CD14-positive monocyte (primary cell): ENCODE results near the gene LEO1. TPM values are rescaled to one million over a fixed set of nuclear protein-coding genes. Genes with fewer than 3 reads are reported as not detected.

ENCODE experiments used
- DNase-seq, 3 donors: peaks; one replicate each; pipeline ENCODE4 v3.0.0-alpha.2; 2011 to 2022
- H2AFZ ChIP-seq: 2 replicates; pipeline ENCODE4 v1.6.0; 2012; ENCODE audit warnings: mild to moderate bottlenecking, low read depth, low read length, inconsistent platforms; ENCODE audit not compliant: insufficient read depth, poor library complexity, severe bottlenecking
- H3K27ac ChIP-seq, 2 donors: 1 replicate in 1 of 2; 2 replicates in 1 of 2; pipeline ENCODE4 v1.5.1; 2012 to 2013; ENCODE audit warnings: low read length in 2 of 2, control low read depth in 1 of 2, inconsistent platforms in 1 of 2, low read depth in 1 of 2, mild to moderate bottlenecking in 1 of 2
- H3K27me3 ChIP-seq, 2 donors: one replicate each; pipeline versions ENCODE4 v1.6.0 to v1.6.1; 2011 to 2013; ENCODE audit warnings: low read length in 2 of 2; ENCODE audit not compliant: control insufficient read depth in 2 of 2, insufficient read depth in 2 of 2
- H3K36me3 ChIP-seq, 2 donors: replicated peaks in 1 of 2; 1 replicate in 1 of 2; 2 replicates in 1 of 2; pipeline versions ENCODE4 v1.5.1 to v1.6.1; 2012 to 2013; ENCODE audit warnings: low read length in 2 of 2, control low read depth in 1 of 2, inconsistent platforms in 1 of 2, mild to moderate bottlenecking in 1 of 2; ENCODE audit not compliant: insufficient read depth in 2 of 2, control insufficient read depth in 1 of 2
- H3K4me1 ChIP-seq, 2 donors: 1 replicate in 1 of 2; 2 replicates in 1 of 2; pipeline versions ENCODE4 v1.5.1 to v1.6.1; 2012 to 2013; ENCODE audit warnings: low read length in 2 of 2, control low read depth in 1 of 2, inconsistent platforms in 1 of 2, mild to moderate bottlenecking in 1 of 2, moderate library complexity in 1 of 2; ENCODE audit not compliant: insufficient read depth in 2 of 2, control insufficient read depth in 1 of 2
- H3K4me2 ChIP-seq: replicated peaks from 2 replicates; pipeline ENCODE3; 2012; ENCODE audit warnings: low read length, moderate library complexity, mild to moderate bottlenecking; ENCODE audit not compliant: poor library complexity, severe bottlenecking; ENCODE audit errors: extremely low read depth
- H3K4me3 ChIP-seq, 3 experiments: fragments of 200-600 bp in 1 of 3; sonication (generic) in 1 of 3; replicated peaks in 1 of 3; 1 replicate in 2 of 3; 2 replicates in 1 of 3; pipeline ENCODE4 v1.5.1; 2011 to 2013; ENCODE audit warnings: low read length in 3 of 3, mild to moderate bottlenecking in 3 of 3, control low read depth in 2 of 3, low read depth in 2 of 3, inconsistent platforms in 1 of 3, moderate library complexity in 1 of 3
- H3K79me2 ChIP-seq: 2 replicates; pipeline ENCODE4 v1.6.0; 2012; ENCODE audit warnings: mild to moderate bottlenecking, control low read depth, inconsistent platforms, low read length, moderate library complexity; ENCODE audit not compliant: insufficient read depth
- H3K9ac ChIP-seq: 2 replicates; pipeline ENCODE4 v1.6.0; 2017; ENCODE audit warnings: low read length, mild to moderate bottlenecking; ENCODE audit not compliant: insufficient read depth, poor library complexity, severe bottlenecking
- H3K9me3 ChIP-seq, 2 donors: replicated peaks in 1 of 2; 1 replicate in 1 of 2; 2 replicates in 1 of 2; pipeline versions ENCODE4 v1.5.1 to v1.6.1; 2012 to 2013; ENCODE audit warnings: low read length in 2 of 2, control low read depth in 1 of 2; ENCODE audit not compliant: control insufficient read depth in 1 of 2, insufficient read depth in 1 of 2
- H4K20me1 ChIP-seq: 2 replicates; pipeline ENCODE4 v1.6.0; 2012; ENCODE audit warnings: mild to moderate bottlenecking, low read length, control low read depth, moderate library complexity; ENCODE audit not compliant: insufficient read depth
- H3K27ac Mint-ChIP-seq, 7 donors: one replicate each; pipeline ENCODE4 v1.8.0; 2020; ENCODE audit warnings: mild to moderate bottlenecking in 7 of 7, mixed read lengths in 7 of 7, moderate library complexity in 6 of 7, inconsistent platforms in 2 of 7
- H3K27me3 Mint-ChIP-seq, 3 donors: one replicate each; pipeline ENCODE4 v1.8.0; 2021 to 2022; ENCODE audit warnings: low read depth in 3 of 3, mild to moderate bottlenecking in 3 of 3, mixed read lengths in 3 of 3, moderate library complexity in 3 of 3, inconsistent platforms in 1 of 3
- H3K36me3 Mint-ChIP-seq, 2 donors: one replicate each; pipeline ENCODE4 v1.8.0; 2020; ENCODE audit warnings: mixed read lengths in 2 of 2, inconsistent platforms in 1 of 2, mild to moderate bottlenecking in 1 of 2
- H3K4me1 Mint-ChIP-seq: one replicate; pipeline ENCODE4 v1.8.0; 2020; ENCODE audit warnings: mild to moderate bottlenecking, mixed read lengths
- H3K4me3 Mint-ChIP-seq, 2 donors: one replicate each; pipeline ENCODE4 v1.8.0; 2020; ENCODE audit warnings: mild to moderate bottlenecking in 2 of 2, mixed read lengths in 2 of 2, moderate library complexity in 1 of 2
- H3K9me3 Mint-ChIP-seq, 7 donors: one replicate each; pipeline ENCODE4 v1.8.0; 2020 to 2022; ENCODE audit warnings: mixed read lengths in 7 of 7, mild to moderate bottlenecking in 6 of 7, moderate library complexity in 6 of 7, inconsistent platforms in 2 of 7
- whole genome bisulfite sequencing: methylation state at CpG from one replicate; pipeline ENCODE4 v1.1.5; 2013; ENCODE audit warnings: missing lambda C conversion rate; ENCODE audit not compliant: insufficient coverage; 5-methylcytosine and 5-hydroxymethylcytosine counted together
- intact Hi-C, 2 donors: fragments of 100-400 bp; cut with micrococcal nuclease; formaldehyde crosslinking; loops; one replicate each; pipeline versions ENCODE4 v1.15.0 to v1.15.1; 2023
- polyA plus RNA-seq, 3 donors: library from polyadenylated mRNA; depleted of rRNA in 1 of 3; unstranded in 2 of 3; stranded (reverse) in 1 of 3; fragments of 300-500 nt in 2 of 3; fragments of >200 nt in 1 of 3; fragmentation: Illumina TruSeq in 2 of 3; gene quantifications; 1 replicate in 2 of 3; 2 replicates in 1 of 3; pipeline ENCODE4 v1.2.3, GENCODE V29; 2012 to 2021
- TF ChIP-seq, protein P1 (sequence below): fragments of 200-600 bp; IDR thresholded peaks from one replicate; pipeline ENCODE4 v1.8.0; 2022; ENCODE audit warnings: antibody characterized with exemption, mild to moderate bottlenecking

LEO1 gene
- polyA plus RNA-seq, 3 donors = 1.4 to 9.3 (median 4.7) TPM

DNA sequence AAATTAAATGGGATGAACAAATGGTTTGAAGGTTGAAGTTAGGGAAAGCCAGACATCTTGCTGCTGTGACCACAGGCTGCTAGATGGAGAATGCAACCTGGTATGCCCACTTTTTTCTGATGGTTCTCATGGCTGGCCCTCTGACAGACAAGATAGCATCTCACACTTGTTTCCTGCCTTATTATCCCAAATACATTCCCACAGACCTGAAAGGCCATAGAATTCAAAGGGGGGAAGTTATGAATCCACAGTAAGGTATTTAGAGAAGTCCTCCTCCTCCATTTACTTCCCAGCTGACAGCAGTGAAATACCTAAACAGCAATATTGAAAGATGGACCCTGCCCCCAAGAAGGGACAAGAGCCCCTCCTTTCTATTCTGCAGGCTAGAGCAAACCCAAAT, 32.4 kb downstream of the LEO1 start:
- Histone ChIP-seq H3K9me3 (no peaks in the 10 kb centered on the region), H4K20me1 (no peaks in the 10 kb centered on the region), H3K27me3 (no peaks in the 10 kb centered on the region), H3K27ac (no peak overlapping the region), H3K4me3 (no peak overlapping the region), H3K79me2 (no peaks in the 10 kb centered on the region), H3K9ac (no peak overlapping the region), H3K4me2 (no peak overlapping the region), H3K36me3 (peaks cover 45 to 78% of the 10 kb centered on the region in 2 donors), H3K4me1 (no peaks in the 10 kb centered on the region), H2AFZ (no peak overlapping the region)
- TF ChIP-seq, protein P1, sequence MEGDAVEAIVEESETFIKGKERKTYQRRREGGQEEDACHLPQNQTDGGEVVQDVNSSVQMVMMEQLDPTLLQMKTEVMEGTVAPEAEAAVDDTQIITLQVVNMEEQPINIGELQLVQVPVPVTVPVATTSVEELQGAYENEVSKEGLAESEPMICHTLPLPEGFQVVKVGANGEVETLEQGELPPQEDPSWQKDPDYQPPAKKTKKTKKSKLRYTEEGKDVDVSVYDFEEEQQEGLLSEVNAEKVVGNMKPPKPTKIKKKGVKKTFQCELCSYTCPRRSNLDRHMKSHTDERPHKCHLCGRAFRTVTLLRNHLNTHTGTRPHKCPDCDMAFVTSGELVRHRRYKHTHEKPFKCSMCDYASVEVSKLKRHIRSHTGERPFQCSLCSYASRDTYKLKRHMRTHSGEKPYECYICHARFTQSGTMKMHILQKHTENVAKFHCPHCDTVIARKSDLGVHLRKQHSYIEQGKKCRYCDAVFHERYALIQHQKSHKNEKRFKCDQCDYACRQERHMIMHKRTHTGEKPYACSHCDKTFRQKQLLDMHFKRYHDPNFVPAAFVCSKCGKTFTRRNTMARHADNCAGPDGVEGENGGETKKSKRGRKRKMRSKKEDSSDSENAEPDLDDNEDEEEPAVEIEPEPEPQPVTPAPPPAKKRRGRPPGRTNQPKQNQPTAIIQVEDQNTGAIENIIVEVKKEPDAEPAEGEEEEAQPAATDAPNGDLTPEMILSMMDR = no peak
- intact Hi-C loops = no loop called here
- DNase-seq = no peak
- peaks cover 45 to 92% of the 10 kb centered on the region in 2 donors for H3K36me3 Mint-ChIP-seq
- peak overlapping the region in 1 of 7 donors; percentile 78 for H3K27ac Mint-ChIP-seq
- H3K4me1 Mint-ChIP-seq = no peaks in the 10 kb centered on the region
- H3K9me3 Mint-ChIP-seq = no peaks in the 10 kb centered on the region
- no peak overlapping the region for H3K4me3 Mint-ChIP-seq
- no peaks in the 10 kb centered on the region for H3K27me3 Mint-ChIP-seq

- TF ChIP-seq, protein P1 = no peak
- H4K20me1 ChIP-seq = no peaks in the 10 kb centered on the region
- no peak overlapping the region for H3K27ac ChIP-seq
- Mint-ChIP-seq H3K27me3 (no peaks in the 10 kb centered on the region), H3K36me3 (peaks cover 40 to 87% of the 10 kb centered on the region in 2 donors), H3K4me1 (no peaks in the 10 kb centered on the region), H3K4me3 (no peak overlapping the region), H3K27ac (peak overlapping the region in 2 of 7 donors; percentile 21 to 74), H3K9me3 (no peaks in the 10 kb centered on the region)
- WGBS = no CpG with 5 or more reads among the region's 3 CpGs
- H3K4me3 ChIP-seq = no peak overlapping the region
- no peak overlapping the region for H2AFZ ChIP-seq
- no peaks in the 10 kb centered on the region for H3K9me3 ChIP-seq
- no peaks in the 10 kb centered on the region for H3K4me1 ChIP-seq
- DNase-seq = no peak
- no peaks in the 10 kb centered on the region for H3K79me2 ChIP-seq
- peaks cover 40 to 77% of the 10 kb centered on the region in 2 donors for H3K36me3 ChIP-seq
- intact Hi-C loops = no loop called here
- H3K9ac ChIP-seq = no peak overlapping the region
- H3K27me3 ChIP-seq = no peaks in the 10 kb centered on the region
- no peak overlapping the region for H3K4me2 ChIP-seq
Measured at GRCh38 chr15:51938286-51938685, 33.3 kb downstream of the LEO1 start.
